ENCODE results near the gene CXCL16. TPM values are rescaled to one million over a fixed set of nuclear protein-coding genes. Genes with fewer than 3 reads are reported as not detected.

The CXCL16 gene, protein sequence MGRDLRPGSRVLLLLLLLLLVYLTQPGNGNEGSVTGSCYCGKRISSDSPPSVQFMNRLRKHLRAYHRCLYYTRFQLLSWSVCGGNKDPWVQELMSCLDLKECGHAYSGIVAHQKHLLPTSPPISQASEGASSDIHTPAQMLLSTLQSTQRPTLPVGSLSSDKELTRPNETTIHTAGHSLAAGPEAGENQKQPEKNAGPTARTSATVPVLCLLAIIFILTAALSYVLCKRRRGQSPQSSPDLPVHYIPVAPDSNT
- total RNA-seq (2016; rRNA removed; fragmentation: Illumina TruSeq; extraction: Trizol) (5.4 and 9.4 TPM in 2 replicates), polyA plus RNA-seq (2011; rRNA removed) (101 and 142 TPM in 2 replicates), polyA minus RNA-seq (2011; rRNA and poly(A)+ RNA removed; ENCODE audit: low replicate concordance) (7.1 and 65.0 TPM in 2 replicates), Bru-seq, nascent RNA (percentile 62 among the genes with signal in this experiment), BruChase-seq, experiment 1, labeled RNA remaining after a 6-hour chase (percentile 89 among the genes with signal in this experiment), BruChase-seq, experiment 2, labeled RNA remaining after a 2-hour chase (percentile 73 among the genes with signal in this experiment)
- total RNA-seq (2016; cell fraction: cytosol; rRNA removed; fragmentation: Illumina TruSeq; extraction: Trizol; ENCODE audit: low read depth): 5.4 and 8.2 TPM in 2 replicates
- total RNA-seq (2016; cell fraction: insoluble cytoplasmic fraction; rRNA removed; fragmentation: Illumina TruSeq; extraction: Trizol): 5.6 and 11.1 TPM in 2 replicates
- total RNA-seq (2016; cell fraction: membrane; rRNA removed; fragmentation: Illumina TruSeq; extraction: Trizol): 12.1 and 12.5 TPM in 2 replicates
- 7.9 and 8.2 TPM in 2 replicates for total RNA-seq (2016; cell fraction: nucleus; rRNA removed; fragmentation: Illumina TruSeq; extraction: Trizol)
- 89.5 and 125 TPM in 2 replicates for polyA plus RNA-seq (2011; cell fraction: cytosol; rRNA removed)
- polyA plus RNA-seq (2011; cell fraction: nucleus; rRNA removed): 24.7 and 41.2 TPM in 2 replicates
- polyA plus RNA-seq (2012): 81.6 and 102 TPM in 2 replicates
- polyA plus RNA-seq (2016; cell fraction: cytosol; fragmentation: Illumina TruSeq; extraction: Trizol; ENCODE audit: low read depth): 18.9 and 20.3 TPM in 2 replicates
- 20.4 and 22.7 TPM in 2 replicates for polyA plus RNA-seq (2016; cell fraction: insoluble cytoplasmic fraction; fragmentation: Illumina TruSeq; extraction: Trizol; ENCODE audit: low read depth)
- 28.0 and 31.1 TPM in 2 replicates for polyA plus RNA-seq (2016; cell fraction: membrane; fragmentation: Illumina TruSeq; extraction: Trizol; ENCODE audit: low read depth)
- 27.8 and 36.4 TPM in 2 replicates for polyA plus RNA-seq (2016; cell fraction: nucleus; fragmentation: Illumina TruSeq; extraction: Trizol; ENCODE audit: insufficient read depth, low read depth)
- polyA minus RNA-seq (2011; cell fraction: cytosol; rRNA and poly(A)+ RNA removed): 41.8 and 54.5 TPM in 2 replicates
- polyA minus RNA-seq (2011; cell fraction: nucleus; rRNA and poly(A)+ RNA removed): 9.3 and 13.4 TPM in 2 replicates
- long read RNA-seq, experiment 1, transcript CXCL16-201 (6 exons, 2,222 nt): major isoform, 101 of 139 reads
- long read RNA-seq, experiment 1, transcript CXCL16-203 (5 exons, 1,668 nt): minor isoform, 26 of 139 reads
- long read RNA-seq, experiment 1, partial matches to known transcripts: 7 of 139 reads
- long read RNA-seq, experiment 1, other reads (novel, unspliced or antisense): 5 of 139 reads
- long read RNA-seq, experiment 2, transcript CXCL16-203 (5 exons, 1,668 nt): minor isoform, 23 of 163 reads
- long read RNA-seq, experiment 2, transcript CXCL16-201 (6 exons, 2,222 nt): major isoform, 88 of 163 reads
- long read RNA-seq, experiment 2, partial matches to known transcripts: 13 of 163 reads
- long read RNA-seq, experiment 2, other reads (novel, unspliced or antisense): 39 of 163 reads

DNA sequence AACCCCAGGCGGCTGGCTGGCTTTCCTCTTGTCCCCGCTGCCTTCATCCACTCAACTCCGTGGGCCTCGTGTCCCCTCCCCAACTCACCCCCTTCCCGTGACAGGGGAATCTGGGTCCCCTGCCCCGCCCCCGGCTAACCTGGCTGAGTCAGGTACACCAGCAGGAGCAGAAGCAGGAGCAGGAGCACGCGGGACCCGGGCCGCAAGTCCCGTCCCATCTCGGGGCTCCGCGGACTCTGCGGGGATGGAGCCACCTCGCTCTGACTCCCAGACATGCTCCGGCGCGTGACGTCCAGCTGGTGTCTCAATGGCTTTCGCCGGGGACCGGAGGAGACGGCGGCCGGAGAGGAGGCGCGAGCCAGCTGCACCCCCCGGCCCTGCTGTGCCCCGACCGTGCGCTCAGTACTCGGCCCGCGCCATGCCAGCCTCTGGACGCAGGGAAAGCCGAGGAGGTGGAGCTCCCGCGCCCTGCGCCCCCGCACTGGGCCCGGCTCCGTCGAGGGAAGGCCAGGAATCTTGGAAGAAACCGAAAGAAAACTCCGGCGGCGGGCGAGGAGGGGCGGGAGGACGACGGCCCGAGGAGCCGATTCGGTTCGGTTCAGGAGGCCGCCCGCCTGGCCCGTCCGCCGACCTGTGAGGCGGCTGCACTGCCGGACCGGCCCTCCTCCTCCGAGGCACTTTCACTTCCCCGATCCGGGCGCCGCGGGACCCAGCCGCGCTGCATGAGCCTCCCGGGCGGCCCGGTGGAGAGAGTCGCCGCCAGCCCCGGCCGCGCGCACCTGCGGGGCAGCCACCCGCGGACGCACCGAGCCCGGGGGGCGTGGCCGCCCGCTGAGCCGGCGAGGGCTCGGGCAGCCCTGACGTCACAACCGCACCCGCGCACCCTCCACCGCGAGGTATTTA is at the start of gene CXCL16, which contains the start of gene ZMYND15:
Gene CXCL16 (minus strand): TSS at position 807 of the 903 bp plus-strand sequence. CDS start 589 bp downstream, at position 218.
Gene ZMYND15 (plus strand): TSS at position 712 of the 903 bp plus-strand sequence. CDS start 716 bp downstream, outside the sequence.
- H3K4me3 ChIP-seq (replicated peaks in 1 of 3; ENCODE audit: insufficient read depth in 1 of 3, low read depth in 2 of 3, low read length in 3 of 3): peak within 1 kb of the TSS; percentile 75 to 88 (median 78)
- FAIRE-seq (no peak), DNase-seq (ENCODE audit: low spot score) (no peak), ATAC-seq (peak; percentile 57)
- TSS peak; percentile 79 for BruUV-seq (replicated peaks)
- ChIA-PET CTCF (ENCODE audit: low intra/inter-chr PET ratio, low total read pairs) (no interaction called here), POLR2A (interaction anchor here (1.0 to 3.6 kb wide), 7 partner anchors 17 to 94 kb away, joined by 3 to 15 read pairs (median 6); partner anchors contain the start of genes GLTPD2, MINK1 and TM4SF5)
- no peaks in the 10 kb centered on the region for H3K9me3 ChIP-seq (ENCODE audit: low read length)
- no peaks in the 10 kb centered on the region; a peak in 2 of 5 replicates for H3K36me3 ChIP-seq (replicated peaks in 1 of 2; ENCODE audit: control insufficient read depth in 1 of 2, insufficient read depth in 2 of 2, low read length in 2 of 2)
- H3K79me2 ChIP-seq (ENCODE audit: insufficient read depth, low read length): no peaks in the 10 kb centered on the region
- H3K27ac ChIP-seq (ENCODE audit: extremely low read length, insufficient read depth, low read length): no peak within 1 kb of the TSS
- intact Hi-C loops (cut with micrococcal nuclease; ENCODE audit: unreplicated experiment): no loop called here
- peaks cover 2 to 24% of the 10 kb centered on the region in 2 experiments; a peak in 3 of 5 replicates for H3K27me3 ChIP-seq (ENCODE audit: control insufficient read depth in 1 of 2, insufficient read depth in 2 of 2, low read length in 2 of 2)
- peaks cover 74% of the 10 kb centered on the region for H3K4me1 ChIP-seq (ENCODE audit: insufficient read depth, low read length)
- peak within 1 kb of the TSS; percentile 80 for H3K9ac ChIP-seq (ENCODE audit: insufficient read depth, low read depth, low read length)
- no peak within 1 kb of the TSS for H2AFZ ChIP-seq (ENCODE audit: low read length)
- 0% methylated on average over 4 of the region's 100 CpGs for WGBS (ENCODE audit: low lambda C conversion rate)
- H3K4me2 ChIP-seq (ENCODE audit: low read depth, low read length): peak within 1 kb of the TSS; percentile 82
- no peaks in the 10 kb centered on the region for H4K20me1 ChIP-seq (ENCODE audit: insufficient read depth, low read length)
- in situ Hi-C loops (cut with HindIII; ENCODE audit: extremely low pct_ligation_motif_present, low pct_unique_long_range_greater_than_20kb): loop anchor here (10.0 kb wide), 1 partner anchor 45 kb away; the partner anchor contains the start of genes GLTPD2 and VMO1
- TF ChIP-seq, protein P1, sequence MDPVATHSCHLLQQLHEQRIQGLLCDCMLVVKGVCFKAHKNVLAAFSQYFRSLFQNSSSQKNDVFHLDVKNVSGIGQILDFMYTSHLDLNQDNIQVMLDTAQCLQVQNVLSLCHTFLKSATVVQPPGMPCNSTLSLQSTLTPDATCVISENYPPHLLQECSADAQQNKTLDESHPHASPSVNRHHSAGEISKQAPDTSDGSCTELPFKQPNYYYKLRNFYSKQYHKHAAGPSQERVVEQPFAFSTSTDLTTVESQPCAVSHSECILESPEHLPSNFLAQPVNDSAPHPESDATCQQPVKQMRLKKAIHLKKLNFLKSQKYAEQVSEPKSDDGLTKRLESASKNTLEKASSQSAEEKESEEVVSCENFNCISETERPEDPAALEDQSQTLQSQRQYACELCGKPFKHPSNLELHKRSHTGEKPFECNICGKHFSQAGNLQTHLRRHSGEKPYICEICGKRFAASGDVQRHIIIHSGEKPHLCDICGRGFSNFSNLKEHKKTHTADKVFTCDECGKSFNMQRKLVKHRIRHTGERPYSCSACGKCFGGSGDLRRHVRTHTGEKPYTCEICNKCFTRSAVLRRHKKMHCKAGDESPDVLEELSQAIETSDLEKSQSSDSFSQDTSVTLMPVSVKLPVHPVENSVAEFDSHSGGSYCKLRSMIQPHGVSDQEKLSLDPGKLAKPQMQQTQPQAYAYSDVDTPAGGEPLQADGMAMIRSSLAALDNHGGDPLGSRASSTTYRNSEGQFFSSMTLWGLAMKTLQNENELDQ (CRISPR knock-in tag; IDR thresholded peaks at IDR 0.05; ENCODE audit: borderline replicate concordance): no peak
- TF ChIP-seq ZSCAN20 (CRISPR knock-in tag; IDR thresholded peaks at IDR 0.05; ENCODE audit: borderline replicate concordance) (no peak), KMT2A (CRISPR knock-in tag; IDR thresholded peaks at IDR 0.05) (no peak), ZNF879 (CRISPR knock-in tag; IDR thresholded peaks at IDR 0.05) (no peak), YEATS4 (CRISPR knock-in tag; IDR thresholded peaks at IDR 0.05; ENCODE audit: borderline replicate concordance) (no peak), NFE2L1 (CRISPR knock-in tag; IDR thresholded peaks at IDR 0.05; ENCODE audit: borderline replicate concordance) (0 out of 2 replicates have a peak, but pooled peaks have one; percentile 20), THAP7 (CRISPR knock-in tag; IDR thresholded peaks at IDR 0.05) (0 out of 2 replicates have a peak, but pooled peaks have one; percentile 4), RXRA (CRISPR knock-in tag; IDR thresholded peaks at IDR 0.05) (no peak), TCF12 (IDR thresholded peaks at IDR 0.05) (no peak), TCF12 (CRISPR knock-in tag; IDR thresholded peaks at IDR 0.05) (0 out of 2 replicates have a peak, but pooled peaks have one; percentile 11), KDM4B (CRISPR knock-in tag; IDR thresholded peaks at IDR 0.05) (0 out of 2 replicates have a peak, but pooled peaks have one; percentile 28), SAFB2 (CRISPR knock-in tag; IDR thresholded peaks at IDR 0.05; ENCODE audit: borderline replicate concordance, low read depth) (0 out of 2 replicates have a peak, but pooled peaks have one; percentile 20), ZNF335 (CRISPR knock-in tag; IDR thresholded peaks at IDR 0.05) (no peak)

All from HepG2 (cell line).